Neuronal stem cell (in vitro differentiated cells): Measurements from ENCODE around the gene ADRA2C.

Experiments
- DNase-seq: peaks from one replicate; pipeline ENCODE4 v3.0.0-alpha.2; 2013; ENCODE audit warnings: low spot score
- H2AFZ ChIP-seq: one replicate; pipeline ENCODE4 v1.6.1; 2013; ENCODE audit warnings: mild to moderate bottlenecking, low read length, inconsistent platforms
- H2AK5ac ChIP-seq: 2 replicates; pipeline ENCODE4 v1.6.1; 2013; ENCODE audit warnings: low read depth, mild to moderate bottlenecking, inconsistent platforms, low read length, moderate library complexity, mixed read lengths
- H2BK120ac ChIP-seq: 2 replicates; pipeline ENCODE4 v1.6.1; 2013; ENCODE audit warnings: low read depth, mild to moderate bottlenecking, inconsistent platforms, low read length, moderate library complexity, mixed read lengths
- H2BK12ac ChIP-seq: one replicate; pipeline ENCODE4 v1.6.1; 2013; ENCODE audit warnings: low read length, inconsistent platforms
- H2BK15ac ChIP-seq: 2 replicates; pipeline ENCODE4 v1.6.1; 2013; ENCODE audit warnings: mild to moderate bottlenecking, low read length, inconsistent platforms, mixed read lengths
- H2BK5ac ChIP-seq: one replicate; pipeline ENCODE4 v1.6.1; 2013; ENCODE audit warnings: inconsistent platforms, mild to moderate bottlenecking, low read length, moderate library complexity
- H3K14ac ChIP-seq: one replicate; pipeline ENCODE4 v1.6.1; 2013; ENCODE audit warnings: low read length, inconsistent platforms
- H3K18ac ChIP-seq: 2 replicates; pipeline ENCODE4 v1.6.1; 2013; ENCODE audit warnings: low read length, inconsistent platforms
- H3K23ac ChIP-seq: 2 replicates; pipeline ENCODE4 v1.6.1; 2013; ENCODE audit warnings: low read depth, mild to moderate bottlenecking, mixed read lengths, low read length, inconsistent platforms; ENCODE audit not compliant: poor library complexity
- H3K27ac ChIP-seq: replicated peaks from 3 replicates; pipeline ENCODE4 v1.5.1; 2013; ENCODE audit warnings: low read length, inconsistent platforms
- H3K27me3 ChIP-seq, 3 experiments: 2 replicates each; pipeline ENCODE4 v1.6.1; 2013; ENCODE audit warnings: low read length in 3 of 3, mild to moderate bottlenecking in 2 of 3, inconsistent platforms in 1 of 3, low read depth in 1 of 3, mixed read lengths in 1 of 3, moderate library complexity in 1 of 3; ENCODE audit not compliant: control insufficient read depth in 3 of 3, insufficient read depth in 3 of 3
- H3K36me3 ChIP-seq, 2 donors: replicated peaks in 1 of 2; 2 replicates each; pipeline ENCODE4 v1.6.1; 2013; ENCODE audit warnings: low read length in 2 of 2; ENCODE audit not compliant: control insufficient read depth in 2 of 2, insufficient read depth in 2 of 2
- H3K4ac ChIP-seq: 2 replicates; pipeline ENCODE4 v1.6.1; 2013; ENCODE audit warnings: inconsistent platforms, mild to moderate bottlenecking, low read length, moderate library complexity
- H3K4me1 ChIP-seq, 2 donors: 1 replicate in 1 of 2; 2 replicates in 1 of 2; pipeline ENCODE4 v1.6.1; 2013; ENCODE audit warnings: low read length in 2 of 2, low read depth in 1 of 2; ENCODE audit not compliant: control insufficient read depth in 2 of 2, insufficient read depth in 1 of 2
- H3K4me2 ChIP-seq: one replicate; pipeline ENCODE4 v1.6.1; 2013; ENCODE audit warnings: mild to moderate bottlenecking, low read length, inconsistent platforms; ENCODE audit not compliant: insufficient read depth, poor library complexity, severe bottlenecking
- H3K4me3 ChIP-seq, 2 donors: 2 replicates each; pipeline ENCODE4 v1.5.1; 2013; ENCODE audit warnings: low read length in 2 of 2, mild to moderate bottlenecking in 2 of 2, inconsistent platforms in 1 of 2, moderate library complexity in 1 of 2
- H3K79me1 ChIP-seq: one replicate; pipeline ENCODE4 v1.6.1; 2013; ENCODE audit warnings: low read depth, mild to moderate bottlenecking, inconsistent platforms, low read length, moderate library complexity
- H3K9ac ChIP-seq: one replicate; pipeline ENCODE4 v1.6.1; 2013; ENCODE audit warnings: mild to moderate bottlenecking, low read depth, low read length, inconsistent platforms; ENCODE audit not compliant: poor library complexity
- H3K9me3 ChIP-seq, 2 donors: replicated peaks in 1 of 2; 2 replicates each; pipeline versions ENCODE3 to v1.6.1; 2013; ENCODE audit warnings: low read length in 2 of 2, mild to moderate bottlenecking in 2 of 2, inconsistent platforms in 1 of 2, low read depth in 1 of 2, mixed read lengths in 1 of 2, moderate library complexity in 1 of 2; ENCODE audit not compliant: control insufficient read depth in 2 of 2, insufficient read depth in 1 of 2
- H4K8ac ChIP-seq: one replicate; pipeline ENCODE4 v1.6.1; 2013; ENCODE audit warnings: low read depth, mild to moderate bottlenecking, inconsistent platforms, low read length, moderate library complexity
- H4K91ac ChIP-seq: one replicate; pipeline ENCODE4 v1.6.1; 2013; ENCODE audit warnings: low read length, low read depth, mild to moderate bottlenecking, inconsistent platforms; ENCODE audit not compliant: poor library complexity
- WGBS, 2 donors: extraction: QIAGEN DNeasy Blood & Tissue Kit; methylation state at CpG; one replicate each; pipeline ENCODE4 v1.1.7; 2013; ENCODE audit warnings: missing lambda C conversion rate in 2 of 2, mixed read lengths in 1 of 2; ENCODE audit not compliant: insufficient read length in 2 of 2, insufficient replicate concordance in 1 of 2; ENCODE audit errors: extremely low coverage in 2 of 2; 5-methylcytosine and 5-hydroxymethylcytosine counted together

ADRA2C gene

GRCh38 chr4:3732076-3733028, 33.8 kb upstream of the ADRA2C start:
- Histone ChIP-seq H2BK120ac (no peak overlapping the region), H3K4me1 (peaks cover 0 to 5% of the 10 kb centered on the region in 2 donors), H3K4me3 (no peak overlapping the region), H3K9ac (no peak overlapping the region), H3K4ac (no peak overlapping the region), H4K8ac (no peak overlapping the region), H3K4me2 (no peak overlapping the region), H2BK5ac (no peak overlapping the region), H3K14ac (no peak overlapping the region), H3K36me3 (no peaks in the 10 kb centered on the region), H3K27me3 (peaks cover 0 to 36% (median 2%) of the 10 kb centered on the region in 3 experiments), H2BK12ac (no peak overlapping the region), H3K79me1 (no peaks in the 10 kb centered on the region), H3K27ac (no peak overlapping the region), H3K9me3 (no peaks in the 10 kb centered on the region), H3K23ac (no peak overlapping the region), H2AK5ac (peak overlapping the region; percentile 47), H2BK15ac (no peak overlapping the region), H3K18ac (peak overlapping the region; percentile 25), H4K91ac (no peak overlapping the region), H2AFZ (no peak overlapping the region)
- DNase-seq, result no peak
- WGBS, 2 donors, result no CpG with 5 or more reads among the region's 31 CpGs

GRCh38 chr4:3733195-3733594, 33.0 kb upstream of the ADRA2C start:
- Histone ChIP-seq H3K4me2 (no peak overlapping the region), H3K9me3 (no peaks in the 10 kb centered on the region), H3K18ac (peak overlapping the region; percentile 81), H3K27ac (no peak overlapping the region), H2AFZ (no peak overlapping the region), H3K4me1 (peaks cover 0 to 5% of the 10 kb centered on the region in 2 donors), H3K36me3 (no peaks in the 10 kb centered on the region), H3K23ac (no peak overlapping the region), H3K4ac (no peak overlapping the region), H3K79me1 (no peaks in the 10 kb centered on the region), H2AK5ac (peak overlapping the region; percentile 62), H3K14ac (no peak overlapping the region), H4K91ac (no peak overlapping the region), H2BK15ac (no peak overlapping the region), H3K4me3 (peak overlapping the region in 1 of 2 donors; percentile 32), H2BK12ac (no peak overlapping the region), H4K8ac (no peak overlapping the region), H2BK120ac (no peak overlapping the region), H3K9ac (no peak overlapping the region), H3K27me3 (peaks cover 0 to 37% (median 2%) of the 10 kb centered on the region in 3 experiments), H2BK5ac (no peak overlapping the region)
- WGBS, 2 donors, result no CpG with 5 or more reads among the region's 9 CpGs
- DNase-seq, result no peak

GRCh38 chr4:3735196-3735595, 31.0 kb upstream of the ADRA2C start:
- H2AK5ac ChIP-seq, result no peak overlapping the region
- DNase-seq, result no peak
- peak overlapping the region; percentile 52 for H2BK120ac ChIP-seq
- H2AFZ ChIP-seq, result no peak overlapping the region
- no peaks in the 10 kb centered on the region for H3K9me3 ChIP-seq
- no peak overlapping the region for H2BK5ac ChIP-seq
- H3K36me3 ChIP-seq, result no peaks in the 10 kb centered on the region
- H2BK15ac ChIP-seq, result peak overlapping the region; percentile 4
- H3K9ac ChIP-seq, result no peak overlapping the region
- H3K18ac ChIP-seq, result no peak overlapping the region
- H4K8ac ChIP-seq, result no peak overlapping the region
- no peak overlapping the region for H2BK12ac ChIP-seq
- no peak overlapping the region for H3K14ac ChIP-seq
- H3K4me1 ChIP-seq, result peaks cover 0 to 5% of the 10 kb centered on the region in 2 donors
- no CpG with 5 or more reads among the region's 14 CpGs for WGBS, 2 donors
- no peak overlapping the region for H3K23ac ChIP-seq
- H3K79me1 ChIP-seq, result no peaks in the 10 kb centered on the region
- no peak overlapping the region for H4K91ac ChIP-seq
- no peak overlapping the region for H3K4ac ChIP-seq
- peaks cover 0 to 37% (median 0%) of the 10 kb centered on the region in 3 experiments for H3K27me3 ChIP-seq
- no peak overlapping the region for H3K4me3 ChIP-seq
- H3K4me2 ChIP-seq, result no peak overlapping the region
- H3K27ac ChIP-seq, result no peak overlapping the region

GRCh38 chr4:3736290-3736689, 29.9 kb upstream of the ADRA2C start:
- no peak overlapping the region for H2AFZ ChIP-seq
- no peak overlapping the region for H3K14ac ChIP-seq
- H3K27ac ChIP-seq, result no peak overlapping the region
- H3K9ac ChIP-seq, result no peak overlapping the region
- H2BK15ac ChIP-seq, result no peak overlapping the region
- H2BK5ac ChIP-seq, result no peak overlapping the region
- H3K27me3 ChIP-seq, result peaks cover 0 to 31% (median 0%) of the 10 kb centered on the region in 3 experiments
- peaks cover 0 to 5% of the 10 kb centered on the region in 2 donors for H3K4me1 ChIP-seq
- H3K4me3 ChIP-seq, result no peak overlapping the region
- H2BK120ac ChIP-seq, result no peak overlapping the region
- H3K36me3 ChIP-seq, result no peaks in the 10 kb centered on the region
- H3K18ac ChIP-seq, result no peak overlapping the region
- no peak overlapping the region for H2AK5ac ChIP-seq
- WGBS, 2 donors, result no CpG with 5 or more reads among the region's 5 CpGs
- H2BK12ac ChIP-seq, result no peak overlapping the region
- H3K9me3 ChIP-seq, result no peaks in the 10 kb centered on the region
- no peak overlapping the region for H3K4me2 ChIP-seq
- H3K79me1 ChIP-seq, result no peaks in the 10 kb centered on the region
- no peak overlapping the region for H3K23ac ChIP-seq
- no peak overlapping the region for H4K91ac ChIP-seq
- no peak overlapping the region for H4K8ac ChIP-seq
- no peak for DNase-seq
- no peak overlapping the region for H3K4ac ChIP-seq
